ENCODE measurements around the gene KPNA1.

Gene KPNA1

GRCh38 chr3:122514123-122515019 lies at the start of gene KPNA1:
Gene KPNA1, minus strand, starts transcription at chr3:122514939. Its CDS starts 18,374 bp downstream, at chr3:122496565.
- peak; percentile 30 for DNase-seq

GRCh38 chr3:122564155-122564912 lies 49.6 kb upstream of the KPNA1 start, which contains the start of the genes DTX3L and PARP9:
Gene DTX3L, plus strand, starts transcription at chr3:122564338. Its CDS starts 89 bp downstream, at chr3:122564427.
Gene PARP9, minus strand, starts transcription at chr3:122564300. Its CDS starts 4,680 bp downstream, at chr3:122559620.
- DNase-seq, result peak; percentile 12

GRCh38 chr3:122563717-122564025 lies 48.9 kb upstream of the KPNA1 start:
- no peak for DNase-seq

GRCh38 chr3:122562923-122563716 lies 48.4 kb upstream of the KPNA1 start:
- DNase-seq, result no peak

- DNase-seq, result no peak
These were observed 45.9 kb upstream of the KPNA1 start for GRCh38 chr3:122560680-122561079.

GRCh38 chr3:122559906-122560305 lies 45.2 kb upstream of the KPNA1 start:
- DNase-seq, result no peak

- no peak for DNase-seq
These were observed 43.9 kb upstream of the KPNA1 start for GRCh38 chr3:122558605-122559004.

- DNase-seq, result no peak
These were observed 42.6 kb upstream of the KPNA1 start for GRCh38 chr3:122557356-122557755.

- DNase-seq, result no peak
These were observed 40.7 kb upstream of the KPNA1 start for GRCh38 chr3:122555275-122556071.

GRCh38 chr3:122553171-122553570 lies 38.4 kb upstream of the KPNA1 start:
- no peak for DNase-seq

GRCh38 chr3:122548619-122549018 lies 33.9 kb upstream of the KPNA1 start:
- DNase-seq, result no peak

- no peak for DNase-seq
These were observed 33.3 kb upstream of the KPNA1 start for GRCh38 chr3:122548076-122548475.

GRCh38 chr3:122546151-122546550 lies 31.4 kb upstream of the KPNA1 start:
- peak; percentile 10 for DNase-seq

- DNase-seq, result no peak
These were observed 24.3 kb upstream of the KPNA1 start for GRCh38 chr3:122538956-122539490.

- no peak for DNase-seq
These were observed 21.9 kb upstream of the KPNA1 start for GRCh38 chr3:122536632-122537001.

GRCh38 chr3:122535964-122536631 lies 21.4 kb upstream of the KPNA1 start:
- DNase-seq, result no peak

- no peak for DNase-seq
These were observed 19.2 kb upstream of the KPNA1 start for GRCh38 chr3:122533931-122534334.

- no peak for DNase-seq
These were observed 18.7 kb upstream of the KPNA1 start for GRCh38 chr3:122533480-122533879.

- no peak for DNase-seq
These were observed 15.4 kb upstream of the KPNA1 start for GRCh38 chr3:122530164-122530563.

GRCh38 chr3:122523317-122523716 lies 8.6 kb upstream of the KPNA1 start:
- no peak for DNase-seq

GRCh38 chr3:122520861-122521260 lies 6.1 kb upstream of the KPNA1 start:
- DNase-seq, result no peak
